Mucosa of descending colon (tissue), 3 donors: ENCODE data around the gene CHMP5. TPM values are rescaled to one million over a fixed set of nuclear protein-coding genes. Genes with fewer than 3 reads are reported as not detected.

Source experiments
- ATAC-seq: fragments of 200-7000 bp; cut with Tn5 transposase; one replicate; pipeline ENCODE4 v1.9.1; 2020; ENCODE audit warnings: mild to moderate bottlenecking, moderate library complexity
- DNase-seq, 3 donors: peaks; one replicate each; pipeline ENCODE4 v3.0.0-alpha.2; 2020
- H3K36me3 ChIP-seq: fragments of 200-600 bp; one replicate; pipeline ENCODE4 v1.8.0; 2021; ENCODE audit warnings: low read depth, mild to moderate bottlenecking
- H3K4me1 ChIP-seq: fragments of 200-600 bp; one replicate; pipeline ENCODE4 v1.8.0; 2021; ENCODE audit warnings: low read depth, mild to moderate bottlenecking
- H3K4me3 ChIP-seq: fragments of 200-600 bp; one replicate; pipeline ENCODE4 v1.8.0; 2021; ENCODE audit warnings: mild to moderate bottlenecking
- H3K9me3 ChIP-seq: fragments of 200-600 bp; one replicate; pipeline ENCODE4 v1.8.0; 2021; ENCODE audit warnings: mild to moderate bottlenecking
- CTCF ChIP-seq: fragments of 200-600 bp; IDR thresholded peaks from one replicate; pipeline ENCODE4 v1.8.0; 2022; ENCODE audit warnings: antibody characterized with exemption, mild to moderate bottlenecking
- intact Hi-C, 2 donors: fragments of 100-400 bp; cut with DNase I in 1 of 2; cut with micrococcal nuclease in 1 of 2; formaldehyde crosslinking; loops; one replicate each; pipeline versions ENCODE4 v1.11.0 to v1.11.1; 2022; cut with DNase I, micrococcal nuclease
- total RNA-seq, 3 donors: library from RNA; stranded (reverse); fragmentation: NEBNext Ultra II Directional in 2 of 3; extraction: Animal tissue kit (Norgen Biotek cat#: 25700) in 2 of 3; gene quantifications; one replicate each; pipeline versions ENCODE4 v1.2.1 to v1.2.4, GENCODE V29; 2021 to 2023
- donor health status: DM: no; HTN: no; CAD: no; lungs with moderate emphysema.
- donor health status: DM: no; HTN: no; CAD: no.
- donor health status: DM: no; HTN: yes; CAD: no.

Gene CHMP5
- total RNA-seq, 3 donors from 2014 or later = 72.2 to 98.1 (median 84.3) TPM

- no peak overlapping the region for H3K4me3 ChIP-seq
- ATAC-seq (peak; percentile 42), DNase-seq (peak in 1 of 3 donors; percentile 91)
- peak; percentile 54 for TF ChIP-seq CTCF
- peaks cover 22% of the 10 kb centered on the region for H3K4me1 ChIP-seq
- H3K9me3 ChIP-seq = no peaks in the 10 kb centered on the region
- no peaks in the 10 kb centered on the region for H3K36me3 ChIP-seq
- intact Hi-C loops = loop anchor here (1.0 to 5.0 kb wide), 2 partner anchors 143 to 144 kb away; no protein-coding TSS in a partner anchor
These were observed 39.3 kb upstream of the CHMP5 start for GRCh38 chr9:33225319-33226147.

- ATAC-seq = no peak
These were observed 37.8 kb upstream of the CHMP5 start for GRCh38 chr9:33227008-33227398.

GRCh38 chr9:33227741-33228140 is 37.1 kb upstream of the CHMP5 start:
- Histone ChIP-seq H3K4me3 (no peak overlapping the region), H3K9me3 (no peaks in the 10 kb centered on the region), H3K4me1 (peaks cover 22% of the 10 kb centered on the region), H3K36me3 (no peaks in the 10 kb centered on the region)
- ATAC-seq (no peak), DNase-seq (no peak)
- intact Hi-C loops = loop anchor here in 1 of 2 donors (5.0 kb wide), 1 partner anchor 145 kb away; no protein-coding TSS in a partner anchor
- no peak for TF ChIP-seq CTCF

More at GRCh38 chr9:33227008-33227398, 37.8 kb upstream of the CHMP5 start:
- Histone ChIP-seq H3K4me3 (no peak overlapping the region), H3K36me3 (no peaks in the 10 kb centered on the region), H3K9me3 (no peaks in the 10 kb centered on the region), H3K4me1 (peaks cover 22% of the 10 kb centered on the region)
- intact Hi-C loops = loop anchor here in 1 of 2 donors (5.0 kb wide), 1 partner anchor 145 kb away; no protein-coding TSS in a partner anchor
- peak in 1 of 3 donors; percentile 71 for DNase-seq
- TF ChIP-seq CTCF = no peak

- no peak for TF ChIP-seq CTCF
- DNase-seq = no peak
- ATAC-seq = no peak
- H3K4me3 ChIP-seq = no peak overlapping the region
- H3K9me3 ChIP-seq = no peaks in the 10 kb centered on the region
- intact Hi-C loops = loop anchor here in 1 of 2 donors (5.0 kb wide), 1 partner anchor 146 kb away; no protein-coding TSS in a partner anchor
- no peaks in the 10 kb centered on the region for H3K36me3 ChIP-seq
- H3K4me1 ChIP-seq = peaks cover 26% of the 10 kb centered on the region
These were observed 36.2 kb upstream of the CHMP5 start for GRCh38 chr9:33228606-33229005.

- no peak overlapping the region for H3K4me3 ChIP-seq
- DNase-seq = peak; percentile 91 to 96 (median 92)
- H3K9me3 ChIP-seq = no peaks in the 10 kb centered on the region
- ATAC-seq = peak; percentile 85
- intact Hi-C loops = loop anchor here in 1 of 2 donors (5.0 kb wide), 1 partner anchor 147 kb away; no protein-coding TSS in a partner anchor
- peaks cover 34% of the 10 kb centered on the region for H3K4me1 ChIP-seq
- H3K36me3 ChIP-seq = no peaks in the 10 kb centered on the region
- peak; percentile 10 for TF ChIP-seq CTCF
These were observed 35.3 kb upstream of the CHMP5 start for GRCh38 chr9:33229359-33230114.
